Amniotic epithelial cell (primary cell): ENCODE data around the gene ACER3.
"Not testable (repeated sequence)": the region's sequence is repeated elsewhere in the genome, so short reads cannot be mapped to it uniquely, and the experiment has no call there.

Source experiments
- DNase-seq: peaks from one replicate; pipeline ENCODE4 v3.0.0-alpha.2; 2010; ENCODE audit warnings: low read depth

ACER3 gene

DNA sequence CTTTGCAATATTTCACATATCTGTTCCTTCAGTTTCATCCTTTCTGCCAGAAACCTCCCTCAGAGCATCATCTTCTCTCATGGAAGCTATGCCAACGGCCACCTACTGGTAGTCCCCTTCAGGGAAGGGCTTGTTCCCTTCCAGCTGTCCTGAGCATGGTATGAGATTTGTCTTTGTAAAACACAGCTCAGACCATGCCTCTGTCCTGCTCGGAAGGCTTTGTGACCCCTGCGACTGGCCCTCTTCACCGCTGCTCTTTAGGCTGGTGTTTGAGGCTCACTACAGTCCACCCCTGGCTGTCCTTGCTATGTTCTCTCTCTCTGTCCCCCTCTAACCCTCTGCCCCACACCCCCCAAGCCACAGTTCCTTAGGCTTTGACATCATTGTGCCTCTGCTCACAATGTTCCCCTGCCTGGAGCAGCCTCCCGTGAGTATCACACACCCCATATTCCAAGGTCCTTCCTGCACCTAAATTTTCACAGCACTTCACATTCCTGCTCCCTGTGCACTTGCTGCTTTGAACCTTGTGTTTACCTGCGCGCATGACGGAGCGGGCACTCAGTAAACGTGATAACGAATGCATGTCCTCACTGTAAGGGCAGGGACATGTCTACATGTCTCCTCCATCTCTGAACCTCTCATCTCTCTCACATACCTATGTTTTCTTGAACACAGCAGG is 24.0 kb upstream of the ACER3 start:
- DNase-seq = no peak

GRCh38 chr11:76837696-76838677 is 22.7 kb upstream of the ACER3 start:
- no peak for DNase-seq

GRCh38 chr11:76838678-76839068 is 22.0 kb upstream of the ACER3 start:
- DNase-seq = no peak

GRCh38 chr11:76839311-76839710 is 21.4 kb upstream of the ACER3 start:
- no peak for DNase-seq

GRCh38 chr11:76841923-76842452 is 18.7 kb upstream of the ACER3 start:
- DNase-seq = no peak

DNA sequence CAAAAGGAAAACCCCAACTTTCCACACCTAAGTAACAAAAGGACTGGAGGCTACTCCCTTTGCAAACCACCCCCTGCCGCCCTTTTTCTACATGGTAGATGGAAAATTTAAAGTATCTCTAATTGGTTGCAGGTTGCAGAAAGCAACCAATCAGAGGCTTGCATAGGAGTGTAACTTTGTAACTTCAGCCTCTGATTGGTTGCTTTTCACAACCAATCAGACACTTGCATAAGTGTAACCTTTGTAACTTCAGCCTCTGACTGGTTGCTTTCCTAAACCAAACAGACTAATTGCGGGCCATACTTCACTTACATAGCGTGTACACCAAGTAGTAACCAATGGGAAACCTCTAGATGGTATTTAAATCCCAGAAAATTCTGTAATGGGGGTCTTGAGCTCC is 16.8 kb upstream of the ACER3 start:
- no peak for DNase-seq

GRCh38 chr11:76844511-76844910 is 16.2 kb upstream of the ACER3 start:
- DNase-seq = no peak

- DNase-seq = no peak
These were observed 15.6 kb upstream of the ACER3 start for GRCh38 chr11:76845069-76845468.

DNA sequence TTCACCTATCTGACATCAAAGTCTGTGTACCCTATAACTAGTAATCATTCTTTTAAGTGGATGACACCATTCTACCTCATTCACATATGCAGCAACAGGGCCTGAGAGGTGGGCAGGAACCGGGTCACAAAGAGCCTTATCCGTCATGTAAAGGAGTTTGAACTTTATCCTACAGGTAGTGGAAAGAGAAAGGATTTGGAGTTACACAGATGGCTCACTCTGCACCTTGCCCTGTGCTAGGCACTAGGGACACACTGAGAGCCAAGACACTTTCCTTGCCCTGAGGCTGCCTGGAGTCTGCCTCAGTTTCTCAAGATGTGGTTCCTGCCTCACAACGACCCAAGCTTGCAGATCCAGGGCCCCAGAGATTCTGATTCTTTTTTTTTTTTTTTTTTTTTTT is 14.3 kb upstream of the ACER3 start:
- DNase-seq = no peak

GRCh38 chr11:76849376-76849775 is 11.3 kb upstream of the ACER3 start:
- no peak for DNase-seq

DNA sequence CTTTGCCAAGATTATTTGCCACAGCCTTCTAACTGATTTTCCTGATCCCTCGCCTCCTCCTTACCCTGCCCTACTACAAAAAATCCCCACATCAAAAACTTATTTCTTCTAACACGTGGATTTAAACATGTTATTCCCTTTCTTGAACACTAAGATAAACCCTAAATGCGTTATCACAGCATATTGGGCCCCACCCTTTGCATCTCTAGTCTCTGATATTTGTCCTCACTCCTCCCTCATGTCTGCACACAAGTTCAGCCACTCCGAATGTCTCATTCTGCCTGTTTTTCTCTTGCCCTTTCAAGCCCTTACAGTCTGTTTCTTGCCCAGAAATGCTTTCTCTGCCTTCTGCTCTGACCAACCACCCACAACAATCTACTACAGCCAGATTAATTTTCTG is 10.6 kb upstream of the ACER3 start:
- DNase-seq = no peak

DNA sequence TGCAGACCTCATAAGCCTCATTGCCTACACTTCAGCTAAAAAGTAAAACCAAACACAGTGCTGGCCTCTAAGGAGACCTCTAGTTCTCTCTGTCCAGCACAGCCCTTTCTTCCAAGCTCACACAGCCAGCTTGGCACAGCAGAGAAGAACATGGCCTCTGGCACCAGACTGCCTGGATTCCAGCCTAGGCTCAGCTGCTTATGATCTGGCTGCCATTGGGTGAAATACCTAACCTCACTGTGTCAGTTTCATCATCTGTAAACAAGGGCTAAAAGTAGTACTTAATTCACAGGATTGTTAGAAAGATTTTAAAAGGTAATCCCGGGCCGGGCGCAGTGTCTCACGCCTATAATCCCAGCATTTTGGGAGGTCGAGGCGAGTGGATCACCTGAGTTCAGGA is 9.9 kb upstream of the ACER3 start:
- DNase-seq = no peak

DNA sequence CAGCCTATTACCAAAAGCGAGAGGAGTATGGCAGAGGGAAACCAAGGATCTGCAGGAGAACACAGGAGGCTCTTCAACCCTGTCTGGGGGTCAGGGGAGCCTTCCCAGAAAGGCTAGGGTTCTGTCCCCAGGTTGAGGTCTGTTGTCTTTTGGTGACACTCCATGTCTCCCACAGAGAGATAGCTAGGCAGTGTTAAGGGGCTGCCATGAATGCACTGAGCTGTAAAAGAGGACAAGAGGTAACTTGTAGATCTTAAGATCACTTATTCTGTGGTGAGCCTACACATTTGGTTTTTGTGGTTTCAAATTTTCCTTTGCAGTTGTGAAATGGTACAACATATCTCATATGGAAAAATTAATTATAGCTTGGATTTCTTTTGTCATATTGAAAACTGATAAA is 6.0 kb upstream of the ACER3 start:
- DNase-seq = peak; percentile 59

DNA sequence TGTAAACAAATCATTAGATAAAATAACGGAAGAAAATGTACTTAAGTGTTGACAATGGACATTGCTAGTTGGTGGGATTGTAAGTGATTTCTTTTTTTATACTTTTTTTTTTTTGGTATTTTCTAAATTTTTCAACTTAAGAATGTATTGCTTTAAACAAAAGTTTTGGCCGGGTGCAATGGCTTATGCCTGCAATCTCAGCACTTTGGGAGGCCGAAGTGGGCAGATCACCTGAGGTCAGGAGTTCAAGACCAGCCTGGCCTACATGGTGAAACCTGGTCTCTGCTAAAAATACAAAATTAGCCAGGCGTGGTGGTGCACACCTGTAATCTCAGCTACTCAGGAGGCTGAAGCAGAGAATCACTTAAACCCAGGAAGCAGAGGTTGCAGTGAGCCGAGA is 5.0 kb upstream of the ACER3 start:
- DNase-seq = not testable (repeated sequence)

DNA sequence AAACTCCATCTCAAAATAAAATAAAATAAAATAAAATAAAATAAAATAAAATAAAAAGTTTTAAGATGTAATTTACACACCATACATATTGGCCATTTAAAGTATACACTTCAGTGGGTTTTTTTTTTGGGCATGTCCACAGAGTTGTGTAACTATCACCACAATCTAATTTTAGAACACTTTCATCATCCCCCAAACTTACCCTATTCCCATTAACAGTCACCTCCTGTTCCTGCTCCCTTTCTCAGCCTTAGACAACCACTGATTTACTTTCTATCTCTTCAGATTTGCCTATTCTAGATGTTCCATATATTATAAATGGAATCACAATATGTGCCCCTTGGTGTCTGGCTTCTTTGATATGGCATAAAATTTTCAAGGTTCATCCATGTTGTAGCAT is 4.6 kb upstream of the ACER3 start:
- DNase-seq = no peak

DNA sequence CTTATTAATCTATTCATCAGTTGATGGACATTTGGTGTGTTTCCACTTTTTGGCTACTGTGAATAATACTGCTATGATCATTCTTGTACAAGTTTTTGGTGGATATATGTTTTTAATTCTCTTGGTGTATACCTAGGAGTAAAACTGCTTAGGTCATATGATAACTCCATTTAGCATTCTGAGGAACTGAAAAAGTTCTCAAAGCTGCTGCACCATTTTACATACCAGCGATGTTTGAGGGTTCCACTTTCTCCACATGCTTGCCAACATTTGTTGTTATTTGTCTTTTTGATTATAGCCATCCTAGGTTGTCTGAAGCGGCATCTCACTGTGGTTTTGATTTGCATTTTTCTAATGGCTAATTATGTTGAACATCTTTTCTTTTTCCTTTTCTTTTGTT is 4.1 kb upstream of the ACER3 start:
- DNase-seq = no peak

GRCh38 chr11:76857781-76858410 is 2.8 kb upstream of the ACER3 start:
- no peak for DNase-seq

DNA sequence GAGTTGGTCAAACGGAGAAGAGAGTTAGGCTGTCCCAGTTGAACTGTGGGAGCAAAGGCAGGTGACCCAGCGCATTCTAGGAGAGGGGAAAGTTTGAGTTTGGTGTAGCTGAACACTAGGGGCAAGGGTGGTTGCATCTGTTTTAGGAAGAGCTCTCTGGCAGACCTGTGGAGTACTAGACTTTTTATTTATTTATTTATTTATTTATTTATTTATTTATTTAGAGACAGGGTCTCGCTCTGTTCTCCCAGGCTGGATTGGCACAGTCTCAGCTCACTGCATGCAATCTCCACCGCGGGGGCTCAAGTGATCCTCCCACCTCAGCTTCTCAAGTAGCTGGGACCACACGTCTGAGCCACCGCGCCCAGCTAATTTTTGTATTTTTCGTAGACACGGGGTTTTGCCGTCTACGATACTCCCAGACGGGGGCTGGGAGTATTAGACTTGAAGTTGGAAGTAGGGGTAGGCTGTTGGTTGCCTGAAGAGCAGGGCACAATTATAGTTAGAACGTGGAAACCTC is 950 bp upstream of the ACER3 start:
- DNase-seq = no peak

DNA sequence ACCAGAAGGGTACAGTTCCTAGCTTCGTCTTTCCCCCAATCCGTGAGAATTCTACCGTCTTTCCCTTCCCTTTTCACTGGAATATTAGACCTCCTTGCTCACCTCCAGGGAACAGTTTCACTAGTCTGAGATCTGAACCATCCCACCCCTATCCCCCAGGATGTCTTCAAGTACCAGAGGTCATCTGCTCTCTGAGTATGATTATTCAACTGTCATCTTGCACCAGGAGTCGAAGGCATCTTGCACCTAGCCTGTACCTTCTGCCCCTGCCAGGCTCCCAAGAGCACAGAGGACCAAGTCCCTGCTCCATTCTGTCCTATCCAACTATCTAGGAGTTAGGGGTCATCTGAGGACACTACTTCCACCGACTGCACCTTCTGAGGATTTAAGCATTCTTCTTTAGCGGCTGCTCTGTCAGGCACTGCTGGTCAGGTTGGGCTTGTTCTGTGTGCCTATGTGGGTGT is 804 bp downstream of the ACER3 start:
- no peak for DNase-seq

- DNase-seq = not testable (repeated sequence)
These were observed 2.1 kb downstream of the ACER3 start for GRCh38 chr11:76862794-76863193.

- no peak for DNase-seq
These were observed 2.6 kb downstream of the ACER3 start for GRCh38 chr11:76863196-76863777.
